ENCODE measurements around the gene TRIM17. TPM values are rescaled to one million over a fixed set of nuclear protein-coding genes. Genes with fewer than 3 reads are reported as not detected.

Gene TRIM17
- total RNA-seq, 1 donor from 2014 or later: 2.6 TPM

DNA sequence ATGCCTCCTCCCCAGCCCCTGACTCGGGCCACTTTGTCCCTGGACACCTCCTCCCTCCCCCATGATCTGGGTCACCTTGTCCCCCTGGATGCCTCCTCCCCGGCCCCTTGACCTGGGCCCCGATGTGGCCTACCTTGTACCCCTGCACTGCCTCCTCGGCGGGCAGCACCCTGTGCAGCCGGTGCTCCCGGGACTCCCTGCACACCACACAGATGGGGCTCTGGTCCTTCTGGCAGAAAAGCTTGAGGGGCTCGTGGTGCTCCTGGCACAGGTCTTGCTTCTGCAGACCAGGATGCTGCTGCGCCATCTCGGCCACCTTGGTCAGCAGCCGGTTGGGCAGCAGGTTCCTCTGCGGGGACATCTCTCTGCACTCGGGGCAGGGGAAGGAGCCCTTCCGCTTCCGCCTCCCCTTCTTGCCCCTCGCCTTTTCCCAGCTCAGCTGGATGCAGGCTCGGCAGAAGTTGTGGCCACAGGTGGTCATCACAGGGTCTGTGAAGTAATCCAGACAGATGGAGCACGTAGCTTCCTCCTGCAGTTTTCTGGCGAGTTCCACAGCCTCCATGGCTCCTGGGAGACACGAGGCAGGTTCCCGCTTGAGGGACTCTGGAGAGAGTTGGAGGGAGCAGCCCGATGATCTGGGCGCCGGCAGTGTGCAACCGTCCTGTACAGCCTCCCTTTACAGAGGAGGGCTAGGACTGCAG, 2.0 kb downstream of the TRIM17 start:
- H3K9me3 ChIP-seq: no peaks in the 10 kb centered on the region
- H3K27ac ChIP-seq: no peak overlapping the region
- intact Hi-C loops (cut with DNase I): no loop called here
- peaks cover 33% of the 10 kb centered on the region for H3K27me3 ChIP-seq
- H3K4me3 ChIP-seq: no peak overlapping the region
- TF ChIP-seq, protein P1, sequence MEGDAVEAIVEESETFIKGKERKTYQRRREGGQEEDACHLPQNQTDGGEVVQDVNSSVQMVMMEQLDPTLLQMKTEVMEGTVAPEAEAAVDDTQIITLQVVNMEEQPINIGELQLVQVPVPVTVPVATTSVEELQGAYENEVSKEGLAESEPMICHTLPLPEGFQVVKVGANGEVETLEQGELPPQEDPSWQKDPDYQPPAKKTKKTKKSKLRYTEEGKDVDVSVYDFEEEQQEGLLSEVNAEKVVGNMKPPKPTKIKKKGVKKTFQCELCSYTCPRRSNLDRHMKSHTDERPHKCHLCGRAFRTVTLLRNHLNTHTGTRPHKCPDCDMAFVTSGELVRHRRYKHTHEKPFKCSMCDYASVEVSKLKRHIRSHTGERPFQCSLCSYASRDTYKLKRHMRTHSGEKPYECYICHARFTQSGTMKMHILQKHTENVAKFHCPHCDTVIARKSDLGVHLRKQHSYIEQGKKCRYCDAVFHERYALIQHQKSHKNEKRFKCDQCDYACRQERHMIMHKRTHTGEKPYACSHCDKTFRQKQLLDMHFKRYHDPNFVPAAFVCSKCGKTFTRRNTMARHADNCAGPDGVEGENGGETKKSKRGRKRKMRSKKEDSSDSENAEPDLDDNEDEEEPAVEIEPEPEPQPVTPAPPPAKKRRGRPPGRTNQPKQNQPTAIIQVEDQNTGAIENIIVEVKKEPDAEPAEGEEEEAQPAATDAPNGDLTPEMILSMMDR (IDR thresholded peaks at IDR 0.05): no peak
- H3K36me3 ChIP-seq: no peaks in the 10 kb centered on the region
- no peak for ATAC-seq
- peaks cover 14% of the 10 kb centered on the region for H3K4me1 ChIP-seq
- DNase-seq: no peak

DNA sequence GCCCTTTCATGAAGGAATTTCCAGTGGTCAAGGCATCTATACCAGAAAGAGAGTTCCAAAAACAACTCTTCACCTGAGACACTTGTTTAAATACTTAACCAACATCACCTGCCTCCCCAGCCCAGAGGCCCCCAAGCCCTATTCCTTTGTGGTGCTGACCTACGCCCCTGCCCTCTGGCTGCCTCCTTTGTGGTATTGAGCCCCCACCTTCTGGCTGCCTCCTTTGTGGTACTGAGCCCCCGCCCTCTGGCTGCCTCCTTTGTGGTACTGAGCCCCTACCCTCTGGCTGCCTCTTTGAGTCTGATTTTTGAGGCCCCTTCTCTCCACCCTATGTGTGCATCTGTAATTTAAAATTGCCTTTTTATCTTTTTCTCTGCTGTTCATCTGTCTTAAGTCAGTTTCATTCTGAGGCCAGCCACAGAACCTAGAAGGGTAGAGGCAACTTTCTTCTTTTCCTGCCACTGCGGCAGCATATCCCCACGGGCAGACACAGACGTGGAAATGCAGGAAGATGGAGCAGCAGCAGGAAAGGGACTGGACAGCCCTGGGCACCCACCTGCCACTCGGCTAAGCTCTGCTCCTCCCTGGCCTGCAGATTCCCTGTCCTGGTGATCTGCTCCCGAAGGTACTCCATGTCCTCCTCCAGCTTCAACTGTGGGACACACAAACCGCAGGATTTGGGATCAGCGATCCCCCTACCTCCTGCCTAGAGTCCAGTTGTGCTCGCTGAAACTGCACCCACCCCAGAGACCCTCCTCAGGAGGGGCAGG, 3.2 kb downstream of the TRIM17 start:
- peak; percentile 29 for DNase-seq

DNA sequence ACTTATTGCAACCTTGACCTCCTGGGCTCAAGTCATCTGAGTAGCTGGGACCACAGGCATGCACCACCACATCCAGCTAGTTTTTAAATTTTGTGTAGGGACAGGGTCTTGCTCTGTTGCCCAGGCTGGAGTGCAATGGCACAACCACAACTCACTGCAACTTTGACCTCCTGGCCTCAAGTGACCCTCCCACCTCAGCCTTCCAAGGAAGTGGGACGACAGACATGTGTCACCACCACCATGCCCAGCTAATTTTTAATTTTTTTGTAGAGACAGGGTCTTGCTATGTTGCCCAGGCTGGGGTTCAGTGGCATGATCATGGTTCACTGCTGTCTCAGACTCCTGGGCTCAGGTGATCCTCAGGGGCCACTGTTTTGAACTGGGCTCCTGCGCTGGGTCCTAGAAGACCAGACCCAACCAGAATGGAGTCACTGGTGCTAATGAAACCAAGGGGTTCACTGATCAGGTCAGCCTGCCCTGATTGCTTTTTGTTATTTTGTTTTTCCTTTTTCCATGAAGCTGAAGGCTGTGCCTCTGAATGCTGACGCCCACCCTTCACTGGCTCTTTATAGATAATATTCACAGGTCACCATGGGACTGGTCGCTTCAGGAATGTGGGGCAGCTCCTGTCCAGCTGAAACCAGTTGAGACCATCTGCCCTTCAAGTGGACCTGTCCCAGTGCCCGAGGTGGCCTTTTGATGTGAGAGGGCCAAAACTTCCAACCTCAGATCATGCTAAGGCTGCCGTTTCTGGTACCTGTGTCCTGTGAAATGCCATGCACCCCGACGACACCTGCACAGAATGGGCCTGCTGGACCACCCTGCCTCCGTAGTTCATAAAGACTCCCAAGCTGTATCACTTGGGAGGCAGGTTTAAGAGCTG, 4.9 kb downstream of the TRIM17 start:
- DNase-seq (peak; percentile 25), ATAC-seq (no peak)
- Histone ChIP-seq H3K9me3 (no peaks in the 10 kb centered on the region), H3K4me3 (no peak overlapping the region), H3K4me1 (peaks cover 12% of the 10 kb centered on the region), H3K27ac (no peak overlapping the region), H3K36me3 (no peaks in the 10 kb centered on the region), H3K27me3 (peaks cover 14% of the 10 kb centered on the region)
- intact Hi-C loops (cut with DNase I): no loop called here
- TF ChIP-seq, protein P1 (IDR thresholded peaks at IDR 0.05): no peak

More for the DNA sequence above, 3.2 kb downstream of the TRIM17 start:
- Histone ChIP-seq H3K9me3 (no peaks in the 10 kb centered on the region), H3K4me1 (peaks cover 14% of the 10 kb centered on the region), H3K4me3 (no peak overlapping the region), H3K36me3 (no peaks in the 10 kb centered on the region), H3K27ac (no peak overlapping the region), H3K27me3 (peaks cover 27% of the 10 kb centered on the region)
- intact Hi-C loops (cut with DNase I): no loop called here
- TF ChIP-seq, protein P1 (IDR thresholded peaks at IDR 0.05): no peak
- no peak for ATAC-seq

DNA sequence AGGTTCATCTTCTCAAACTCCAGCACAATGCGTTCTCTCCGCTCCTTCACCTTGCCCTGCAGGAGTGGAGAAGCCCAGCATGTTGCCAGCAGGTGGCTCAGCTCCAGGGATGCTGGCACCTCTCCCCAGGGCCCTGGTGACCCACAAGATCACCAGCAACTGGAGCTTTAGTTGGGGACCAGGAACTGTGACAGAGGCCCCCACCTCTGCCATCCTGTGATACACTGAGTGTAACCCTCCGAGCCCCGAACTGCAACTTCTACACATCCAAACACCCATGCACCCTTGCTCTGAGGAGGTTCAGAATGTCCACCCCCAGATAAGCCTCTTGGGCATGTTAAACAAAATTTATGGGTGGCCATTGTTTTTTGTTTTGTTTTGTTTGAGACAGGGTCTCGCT, 5.5 kb downstream of the TRIM17 start:
- ATAC-seq (no peak), DNase-seq (no peak)
- intact Hi-C loops (cut with DNase I): no loop called here
- no peaks in the 10 kb centered on the region for H3K36me3 ChIP-seq
- H3K27me3 ChIP-seq: peaks cover 10% of the 10 kb centered on the region
- no peak overlapping the region for H3K4me3 ChIP-seq
- no peak overlapping the region for H3K27ac ChIP-seq
- TF ChIP-seq, protein P1 (IDR thresholded peaks at IDR 0.05): no peak
- peaks cover 9% of the 10 kb centered on the region for H3K4me1 ChIP-seq
- H3K9me3 ChIP-seq: no peaks in the 10 kb centered on the region

DNA sequence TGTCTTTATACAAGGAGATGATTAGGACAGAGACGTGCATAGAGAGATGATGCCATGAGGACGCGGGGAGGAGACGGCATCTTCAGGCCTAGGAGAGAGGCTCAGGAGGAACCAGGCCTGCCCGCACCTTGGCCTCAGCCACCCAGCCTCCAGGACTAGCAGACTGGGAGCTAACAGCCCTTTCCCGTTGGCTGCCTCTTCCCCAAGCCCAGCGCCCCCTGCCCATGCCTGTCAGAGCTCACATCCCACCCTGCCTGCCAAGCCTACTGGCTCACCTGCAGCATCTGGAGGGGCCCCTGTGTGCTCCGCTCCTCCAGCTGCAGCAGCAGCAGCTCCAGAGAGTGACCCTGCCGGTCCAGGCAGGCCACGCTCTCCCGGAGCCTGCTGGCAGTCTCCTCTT, 6.0 kb downstream of the TRIM17 start:
- H3K4me1 ChIP-seq: peaks cover 5% of the 10 kb centered on the region
- no peaks in the 10 kb centered on the region for H3K36me3 ChIP-seq
- no peaks in the 10 kb centered on the region for H3K9me3 ChIP-seq
- no peak overlapping the region for H3K4me3 ChIP-seq
- peaks cover 6% of the 10 kb centered on the region for H3K27me3 ChIP-seq
- no peak for ATAC-seq
- peak; percentile 62 for DNase-seq
- no peak overlapping the region for H3K27ac ChIP-seq
- TF ChIP-seq, protein P1 (IDR thresholded peaks at IDR 0.05): no peak
- intact Hi-C loops (cut with DNase I): no loop called here

Measured in upper lobe of right lung (tissue), 1 donor.